Naive thymus-derived CD8-positive, alpha-beta T cell (primary cell): Measurements from ENCODE around the gene KRCC1. TPM values are rescaled to one million over a fixed set of nuclear protein-coding genes. Genes with fewer than 3 reads are reported as not detected.
A peak's percentile ranks its signal among the peaks of the same experiment; 100 is the strongest.

Experiments used
- ATAC-seq, 2 donors: fragments of 150-1000 bp; cut with Tn5 transposase in 1 of 2; sonication (Bioruptor Pico), chemical (Tn5 transposase) in 1 of 2; 1 replicate in 1 of 2; 2 replicates in 1 of 2; pipeline ENCODE4 v1.10.0; 2021; ENCODE audit warnings: mild to moderate bottlenecking in 2 of 2, moderate library complexity in 2 of 2
- POLR2A ChIA-PET: fragments of 350-600 bp; sonication (Branson Sonifier 250); formaldehyde crosslinking; loops from one replicate; lab custom pipeline; 2021; ENCODE audit warnings: antibody characterized with exemption; lab: Charles Lee
- DNase-seq, 10 donors: peaks; one replicate each; pipeline versions ENCODE4 v3.0.0 to v3.0.0-alpha.2; 2020 to 2022
- H3K27ac Mint-ChIP-seq, 10 donors: one replicate each; pipeline ENCODE4 v1.8.0; 2020 to 2022; ENCODE audit warnings: mild to moderate bottlenecking in 10 of 10, mixed read lengths in 10 of 10, moderate library complexity in 4 of 10, inconsistent platforms in 1 of 10
- H3K27me3 Mint-ChIP-seq, 5 donors: one replicate each; pipeline ENCODE4 v1.8.0; 2021 to 2022; ENCODE audit warnings: mixed read lengths in 5 of 5
- H3K36me3 Mint-ChIP-seq, 3 donors: one replicate each; pipeline ENCODE4 v1.8.0; 2020 to 2022; ENCODE audit warnings: mixed read lengths in 3 of 3, mild to moderate bottlenecking in 2 of 3, inconsistent platforms in 1 of 3
- H3K4me1 Mint-ChIP-seq, 4 donors: one replicate each; pipeline ENCODE4 v1.8.0; 2021 to 2022; ENCODE audit warnings: mixed read lengths in 4 of 4
- H3K4me3 Mint-ChIP-seq, 10 donors: one replicate each; pipeline ENCODE4 v1.8.0; 2020 to 2022; ENCODE audit warnings: mild to moderate bottlenecking in 10 of 10, mixed read lengths in 10 of 10, moderate library complexity in 6 of 10, inconsistent platforms in 1 of 10
- H3K9me3 Mint-ChIP-seq, 9 donors: one replicate each; pipeline ENCODE4 v1.8.0; 2020 to 2022; ENCODE audit warnings: mixed read lengths in 9 of 9, mild to moderate bottlenecking in 3 of 9, inconsistent platforms in 1 of 9, moderate library complexity in 1 of 9
- polyA plus RNA-seq, 3 donors: library from polyadenylated mRNA; unstranded; fragments of 300-500 nt; fragmentation: Illumina TruSeq; gene quantifications; one replicate each; pipeline ENCODE4 v1.2.3, GENCODE V29; 2021
- total RNA-seq, 8 experiments: library from RNA in 2 of 8; stranded (reverse) in 2 of 8; gene quantifications; one replicate each; pipeline ENCODE4 v1.2.3 and lab custom pipeline; 2021 to 2026

KRCC1 gene
- total RNA-seq (10 to 100 TPM; 26.9 to 29.4 TPM), polyA plus RNA-seq (10 to 100 TPM; 23.4 to 26.2 (median 25.3) TPM), total RNA-seq (lab: John Stamatoyannopoulos, UW) (7.9 to 43.1 (median 18.2) reads per million in 6 experiments)

DNA sequence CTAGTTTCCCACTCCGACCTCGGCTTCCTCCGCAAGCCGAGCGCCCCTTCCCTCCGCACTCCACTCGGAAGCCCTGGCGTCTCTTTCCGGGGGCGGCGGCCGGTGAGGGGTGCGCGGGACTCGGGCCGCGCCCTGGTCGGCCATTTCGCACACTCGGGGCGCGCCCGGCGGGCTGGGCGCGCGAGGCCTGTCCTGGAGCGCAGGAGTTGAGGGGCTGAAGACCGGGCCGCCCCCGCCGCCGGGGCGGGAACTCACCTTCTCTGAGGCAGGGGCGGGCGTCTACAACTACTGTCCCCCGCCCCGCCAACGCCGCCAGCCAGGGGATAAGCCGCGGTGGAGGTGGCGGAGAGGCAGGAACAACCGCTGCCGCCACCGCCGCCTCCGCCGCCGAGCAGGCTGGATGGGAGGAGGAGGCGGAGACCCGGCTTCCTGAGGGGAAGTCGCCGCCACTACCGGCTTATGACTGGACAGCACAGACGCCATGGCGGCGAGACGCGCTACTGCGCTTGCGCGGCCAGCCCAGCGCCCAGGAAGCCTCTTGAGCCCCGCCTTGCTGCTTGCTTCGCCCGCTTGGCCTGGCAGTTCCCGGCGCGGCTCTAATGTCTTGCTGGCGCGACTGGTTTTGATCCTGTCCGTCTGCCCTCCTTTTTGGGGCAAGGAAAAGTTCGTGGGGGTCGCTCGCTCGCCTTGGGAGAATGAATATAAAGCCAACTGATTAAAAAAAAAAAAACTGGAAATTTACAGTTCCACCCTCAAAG, at the start of gene KRCC1:
TSS of gene KRCC1 (minus strand) at position 413 of the 758 bp plus-strand sequence. CDS start 27,220 bp downstream, outside the sequence.
- peak within 1 kb of the TSS; percentile 94 to 100 (median 98) for H3K27ac Mint-ChIP-seq
- no peaks in the 10 kb centered on the region for H3K27me3 Mint-ChIP-seq
- POLR2A ChIA-PET, result interaction anchor here (1.2 kb wide), 1 partner anchor 39 kb away, joined by 5 read pairs; the partner anchor contains the start of gene RNU2-63P
- no peaks in the 10 kb centered on the region for H3K9me3 Mint-ChIP-seq
- DNase-seq (peak; percentile 89 to 96 (median 92)), ATAC-seq (peak; percentile 92 to 94)
- H3K36me3 Mint-ChIP-seq, result peaks cover 0 to 10% (median 4%) of the 10 kb centered on the region in 3 donors
- H3K4me1 Mint-ChIP-seq, result peaks cover 30 to 62% (median 53%) of the 10 kb centered on the region in 4 donors
- H3K4me3 Mint-ChIP-seq, result peak within 1 kb of the TSS; percentile 85 to 97 (median 96)

DNA sequence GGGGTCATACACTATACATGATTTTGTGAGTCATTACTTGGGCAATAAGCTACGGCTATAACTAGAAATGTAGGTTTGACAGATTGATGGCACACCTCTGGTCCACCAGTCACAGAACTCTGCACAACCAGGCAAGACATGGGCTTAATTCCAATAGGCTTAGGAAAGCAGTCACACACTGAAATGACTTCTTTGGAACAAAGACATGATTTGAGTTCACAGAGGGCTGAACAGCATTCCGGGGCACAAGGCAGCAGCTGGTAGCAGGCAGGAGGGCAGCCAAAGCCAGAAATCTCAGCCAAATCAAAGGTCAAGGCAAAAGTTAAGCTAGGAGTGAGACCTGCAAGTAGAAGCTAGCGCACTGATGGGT, 44.9 kb upstream of the KRCC1 start:
- H3K27ac Mint-ChIP-seq, result no peak overlapping the region
- H3K4me1 Mint-ChIP-seq, result no peaks in the 10 kb centered on the region
- ATAC-seq (no peak), DNase-seq (no peak)
- POLR2A ChIA-PET, result no interaction called here
- no peak overlapping the region for H3K4me3 Mint-ChIP-seq
- no peaks in the 10 kb centered on the region for H3K9me3 Mint-ChIP-seq
- no peaks in the 10 kb centered on the region for H3K36me3 Mint-ChIP-seq
- peaks cover 0 to 7% (median 3%) of the 10 kb centered on the region in 5 donors for H3K27me3 Mint-ChIP-seq

DNA sequence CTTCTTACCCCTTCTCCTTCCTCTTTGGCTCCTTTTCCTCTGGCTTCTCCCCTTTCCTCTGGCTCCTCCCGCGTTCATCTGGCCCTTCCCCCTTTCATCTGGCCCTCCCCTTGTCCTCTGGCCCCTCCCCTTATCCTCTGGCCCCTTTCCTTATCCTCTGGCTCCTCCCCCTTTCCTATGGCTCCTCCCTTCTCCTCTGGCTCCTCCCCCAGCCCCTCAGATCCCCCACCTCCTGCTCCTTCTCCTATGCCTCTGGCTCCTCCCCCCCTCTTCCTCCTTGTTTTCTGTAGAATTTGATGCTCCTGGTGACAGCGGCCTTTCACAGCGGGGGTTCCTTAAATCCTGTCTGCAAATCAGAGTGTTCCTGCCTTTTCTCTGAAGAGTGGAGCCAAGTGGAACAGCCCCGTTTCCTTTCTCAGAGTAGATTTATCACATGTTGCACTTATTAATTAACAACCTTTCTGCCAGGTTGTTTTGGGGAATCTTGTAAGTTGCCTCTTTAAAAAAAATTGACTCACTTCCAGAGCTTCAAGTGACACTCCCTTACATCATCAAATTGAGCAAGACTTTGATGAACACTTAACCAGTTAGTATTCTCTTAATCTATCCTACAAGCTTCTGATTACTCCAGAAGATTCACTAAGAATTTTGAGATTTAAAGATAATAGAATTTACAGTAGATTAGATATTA, 44.4 kb upstream of the KRCC1 start:
- ATAC-seq, result no peak

DNA sequence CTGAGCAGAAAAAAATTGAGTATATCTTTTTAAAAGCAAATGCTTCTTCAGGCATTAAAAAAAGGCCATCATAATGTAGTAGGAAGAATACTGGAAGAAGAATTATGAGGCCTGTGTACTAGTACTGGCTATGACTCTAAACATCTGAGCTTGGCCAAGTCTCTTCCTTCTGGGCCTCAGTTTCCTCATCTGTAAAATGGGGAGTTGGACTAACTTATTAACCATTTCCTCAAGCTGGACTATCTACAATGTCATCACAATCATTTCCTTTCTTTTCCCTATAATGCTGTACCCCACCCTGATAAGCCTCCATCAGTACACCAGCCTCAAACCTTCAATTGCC, 42.9 kb upstream of the KRCC1 start:
- peaks cover 0 to 2% (median under 1%) of the 10 kb centered on the region in 4 donors for H3K4me1 Mint-ChIP-seq
- DNase-seq (no peak), ATAC-seq (no peak)
- H3K36me3 Mint-ChIP-seq, result no peaks in the 10 kb centered on the region
- H3K27ac Mint-ChIP-seq, result no peak overlapping the region
- POLR2A ChIA-PET, result no interaction called here
- peaks cover 0 to 6% (median 3%) of the 10 kb centered on the region in 5 donors for H3K27me3 Mint-ChIP-seq
- no peaks in the 10 kb centered on the region for H3K9me3 Mint-ChIP-seq
- no peak overlapping the region for H3K4me3 Mint-ChIP-seq

More for the DNA sequence above, 44.4 kb upstream of the KRCC1 start:
- Mint-ChIP-seq H3K27me3 (peaks cover 0 to 7% (median 3%) of the 10 kb centered on the region in 5 donors), H3K36me3 (no peaks in the 10 kb centered on the region), H3K4me3 (no peak overlapping the region), H3K4me1 (no peaks in the 10 kb centered on the region), H3K27ac (no peak overlapping the region), H3K9me3 (no peaks in the 10 kb centered on the region)
- DNase-seq, result no peak
- POLR2A ChIA-PET, result no interaction called here

DNA sequence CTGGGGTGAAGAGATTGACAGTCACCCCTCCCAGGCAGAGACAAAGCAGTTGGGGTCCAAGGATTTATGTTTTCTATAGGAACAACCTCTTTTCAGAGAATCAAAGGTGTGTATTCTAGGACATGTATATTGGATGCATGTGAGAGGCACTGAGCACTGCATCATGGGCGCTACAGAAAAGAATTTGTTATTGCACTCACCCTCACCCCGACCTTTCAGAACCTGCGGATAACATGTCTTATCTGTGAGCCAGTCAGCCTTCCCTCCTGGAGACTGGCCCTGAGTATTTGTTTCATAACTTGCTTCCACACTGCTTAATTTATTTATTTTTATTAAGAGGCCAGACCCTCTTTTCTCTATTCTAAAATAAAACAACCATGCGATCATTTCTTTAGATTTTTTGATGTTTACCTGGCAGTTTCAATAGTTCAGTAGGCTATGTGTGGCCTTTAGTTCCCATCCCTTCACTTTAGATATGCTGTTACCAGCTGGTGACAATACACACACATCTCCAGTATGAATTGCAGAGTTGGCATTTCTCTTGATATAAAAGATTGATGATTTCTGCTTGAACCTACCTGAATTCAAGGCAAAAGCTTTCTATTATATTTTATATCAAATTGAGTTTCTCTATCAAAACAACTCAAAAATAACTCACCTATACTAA, 42.4 kb upstream of the KRCC1 start:
- no peak for ATAC-seq
- no peak for DNase-seq
- no peaks in the 10 kb centered on the region for H3K9me3 Mint-ChIP-seq
- no peak overlapping the region for H3K27ac Mint-ChIP-seq
- H3K27me3 Mint-ChIP-seq, result peaks cover 0 to 6% (median 3%) of the 10 kb centered on the region in 5 donors
- H3K36me3 Mint-ChIP-seq, result no peaks in the 10 kb centered on the region
- H3K4me3 Mint-ChIP-seq, result no peak overlapping the region
- POLR2A ChIA-PET, result no interaction called here
- H3K4me1 Mint-ChIP-seq, result peaks cover 0 to 3% (median under 1%) of the 10 kb centered on the region in 4 donors

DNA sequence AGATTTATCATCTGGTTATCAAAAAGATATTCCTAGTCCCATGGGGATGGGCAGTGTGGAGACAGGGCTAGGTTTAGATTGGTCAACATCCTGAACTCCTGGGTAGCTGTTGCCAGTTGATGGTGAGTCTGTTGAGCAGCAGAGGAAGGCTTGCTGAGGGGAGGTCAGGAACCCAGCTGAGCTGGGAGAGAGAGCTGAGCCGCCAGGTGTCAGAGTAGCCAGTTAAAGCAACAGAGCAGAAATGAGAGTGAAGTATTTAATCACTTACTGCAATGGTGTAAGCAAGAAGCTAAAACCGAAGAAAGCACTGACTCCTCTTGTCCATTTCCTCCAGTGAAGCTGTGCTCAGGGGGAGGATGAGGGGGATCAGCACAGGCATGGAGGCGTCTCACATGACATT, 41.6 kb upstream of the KRCC1 start:
- Mint-ChIP-seq H3K27ac (peak overlapping the region in 1 of 10 donors; percentile 6), H3K4me1 (peaks cover 0 to 11% (median 2%) of the 10 kb centered on the region in 4 donors)

DNA sequence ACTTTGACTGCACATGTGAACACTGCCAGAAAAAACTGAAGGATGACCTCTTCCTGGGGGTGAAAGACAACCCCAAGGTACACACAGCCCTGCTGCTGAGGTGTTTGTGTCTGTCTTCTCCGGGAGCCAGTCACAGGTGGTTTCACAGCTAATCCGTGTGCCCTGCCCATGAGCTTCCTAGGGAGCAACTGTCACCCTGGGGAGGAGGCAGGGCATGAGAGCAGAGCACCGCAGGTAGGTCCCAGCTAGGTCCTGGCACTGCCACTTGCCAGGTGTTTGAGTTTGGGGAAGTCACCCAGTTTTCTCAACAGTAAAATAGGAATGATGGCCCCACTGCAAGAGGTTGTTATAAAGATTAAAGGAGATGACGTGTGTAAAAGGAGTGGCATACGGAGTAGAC, 41.1 kb upstream of the KRCC1 start:
- peaks cover 0 to 2% (median 0%) of the 10 kb centered on the region in 5 donors for H3K27me3 Mint-ChIP-seq
- H3K9me3 Mint-ChIP-seq, result no peaks in the 10 kb centered on the region
- H3K36me3 Mint-ChIP-seq, result no peaks in the 10 kb centered on the region
- POLR2A ChIA-PET, result no interaction called here
- H3K27ac Mint-ChIP-seq, result peak overlapping the region in 1 of 10 donors; percentile 6
- H3K4me3 Mint-ChIP-seq, result no peak overlapping the region
- peaks cover 0 to 16% (median 6%) of the 10 kb centered on the region in 4 donors for H3K4me1 Mint-ChIP-seq
- no peak for DNase-seq
- no peak for ATAC-seq

More for the DNA sequence above, 41.6 kb upstream of the KRCC1 start:
- H3K27me3 Mint-ChIP-seq, result peaks cover 0 to 2% (median 0%) of the 10 kb centered on the region in 5 donors
- DNase-seq (no peak), ATAC-seq (no peak)
- no peaks in the 10 kb centered on the region for H3K9me3 Mint-ChIP-seq
- H3K4me3 Mint-ChIP-seq, result no peak overlapping the region
- POLR2A ChIA-PET, result no interaction called here
- no peaks in the 10 kb centered on the region for H3K36me3 Mint-ChIP-seq

DNA sequence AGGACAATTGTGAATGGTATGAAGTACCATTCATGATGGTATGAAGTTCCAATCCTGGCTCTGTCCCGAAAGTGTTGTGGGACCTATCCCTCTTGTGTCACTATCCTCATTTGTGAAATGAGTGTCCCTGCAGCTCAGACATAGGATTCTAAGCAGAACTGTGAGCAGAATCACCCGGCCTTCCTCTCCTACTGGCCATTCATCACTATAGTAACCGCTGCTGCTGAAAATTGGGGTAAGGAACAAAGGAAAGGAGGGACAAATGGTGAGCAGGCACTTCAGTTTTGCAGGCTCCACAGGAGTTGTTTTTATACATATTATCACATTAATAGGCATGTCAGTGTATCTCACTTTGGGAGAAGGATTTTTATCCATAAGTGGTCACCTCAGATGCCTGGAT, 39.4 kb upstream of the KRCC1 start:
- Mint-ChIP-seq H3K27me3 (no peaks in the 10 kb centered on the region), H3K4me3 (no peak overlapping the region), H3K27ac (no peak overlapping the region), H3K9me3 (no peaks in the 10 kb centered on the region), H3K4me1 (peaks cover 16 to 32% (median 20%) of the 10 kb centered on the region in 4 donors), H3K36me3 (no peaks in the 10 kb centered on the region)
- DNase-seq (no peak), ATAC-seq (no peak)
- POLR2A ChIA-PET, result no interaction called here

DNA sequence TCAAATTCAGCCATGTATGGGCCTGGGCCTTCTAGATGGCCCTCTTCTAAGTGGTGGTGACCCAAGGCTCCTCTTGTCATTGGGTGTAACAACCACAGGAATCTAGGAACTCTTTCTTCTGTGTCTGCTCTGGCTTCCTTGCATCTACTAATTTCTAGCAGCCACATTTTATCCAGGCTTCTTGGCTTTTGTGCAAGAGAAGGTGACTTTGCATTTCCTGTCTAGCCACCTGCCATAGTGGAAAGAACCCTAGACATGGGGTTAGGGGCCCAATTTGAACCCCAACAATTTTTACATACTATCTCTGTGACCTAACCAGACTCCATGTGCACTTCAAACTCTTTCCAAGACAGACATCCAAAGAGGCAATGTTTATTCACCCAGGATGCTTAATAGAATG, 37.2 kb upstream of the KRCC1 start:
- no peak overlapping the region for H3K4me3 Mint-ChIP-seq
- ATAC-seq, result no peak
- no peaks in the 10 kb centered on the region for H3K36me3 Mint-ChIP-seq
- peak overlapping the region in 3 of 10 donors; percentile 19 to 80 (median 61) for H3K27ac Mint-ChIP-seq
- H3K9me3 Mint-ChIP-seq, result no peaks in the 10 kb centered on the region
- DNase-seq, result no peak
- peaks cover 19 to 46% (median 26%) of the 10 kb centered on the region in 4 donors for H3K4me1 Mint-ChIP-seq
- no peaks in the 10 kb centered on the region for H3K27me3 Mint-ChIP-seq
- POLR2A ChIA-PET, result interaction anchor here (0.6 kb wide), 1 partner anchor 17 kb away, joined by 3 read pairs; no protein-coding TSS in a partner anchor

DNA sequence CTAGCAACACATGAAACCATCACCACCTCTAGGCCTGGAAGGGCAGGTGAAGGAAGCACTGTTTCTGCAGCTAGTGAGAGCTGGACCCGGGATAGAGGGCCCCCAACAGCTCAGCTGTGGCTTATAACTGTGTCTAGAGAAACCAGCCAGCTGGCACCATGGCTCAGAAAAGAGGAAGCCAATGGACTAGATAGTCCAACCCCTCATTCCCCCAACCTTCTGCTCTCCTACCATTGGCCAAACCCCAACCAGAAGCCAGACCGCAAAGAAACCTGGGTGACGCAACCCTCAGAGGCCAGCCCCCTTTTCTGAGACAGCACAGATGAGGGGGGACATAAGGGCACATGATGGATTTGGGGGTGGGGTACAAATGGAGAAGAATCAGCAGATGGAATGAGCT, 36.4 kb upstream of the KRCC1 start:
- POLR2A ChIA-PET, result interaction anchor here (0.6 kb wide), 1 partner anchor 16 kb away, joined by 3 read pairs; no protein-coding TSS in a partner anchor
- Mint-ChIP-seq H3K27ac (peak overlapping the region in 6 of 10 donors; percentile 57 to 88 (median 78)), H3K9me3 (no peaks in the 10 kb centered on the region), H3K36me3 (no peaks in the 10 kb centered on the region), H3K4me1 (peaks cover 19 to 46% (median 26%) of the 10 kb centered on the region in 4 donors), H3K27me3 (no peaks in the 10 kb centered on the region), H3K4me3 (no peak overlapping the region)
- no peak for ATAC-seq
- no peak for DNase-seq

DNA sequence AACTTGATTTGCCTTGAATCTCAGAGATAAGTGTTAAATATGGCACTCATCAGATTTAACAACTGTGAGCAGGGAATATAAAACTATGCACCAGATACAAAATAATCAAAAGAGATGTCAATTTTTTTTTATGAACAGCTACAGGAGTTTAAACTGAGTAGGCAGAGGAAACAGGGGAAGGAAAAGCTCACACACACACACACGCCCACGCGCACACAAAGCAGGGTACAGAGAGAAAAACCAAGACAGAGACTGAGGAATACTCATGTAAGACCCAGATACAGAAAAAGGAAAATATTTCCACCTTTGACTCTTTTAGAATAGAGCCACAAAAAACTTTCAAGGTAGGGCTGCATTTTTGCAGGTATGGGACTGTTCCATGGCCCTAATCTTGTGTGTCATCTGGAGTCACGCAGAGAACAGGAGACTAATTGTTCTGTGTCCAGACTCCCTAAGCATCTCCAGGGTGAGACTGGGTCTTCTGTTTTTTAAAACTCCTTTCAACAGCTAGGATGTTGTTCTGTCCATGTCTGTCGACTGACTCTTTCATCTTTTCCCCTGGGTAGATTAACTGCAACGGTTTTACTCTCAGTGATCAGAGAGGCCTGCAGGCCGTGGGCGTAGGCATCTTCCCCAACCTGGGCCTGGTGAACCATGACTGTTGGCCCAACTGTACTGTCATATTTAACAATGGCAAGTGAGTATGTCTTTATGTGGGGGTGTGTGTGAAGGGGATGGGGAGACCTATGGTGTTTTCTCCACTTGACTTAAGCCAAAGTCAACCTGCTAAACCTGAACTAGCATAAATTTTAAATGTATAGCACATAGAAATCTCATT, 35.1 kb upstream of the KRCC1 start:
- Mint-ChIP-seq H3K4me1 (peaks cover 21 to 46% (median 26%) of the 10 kb centered on the region in 4 donors), H3K27me3 (no peaks in the 10 kb centered on the region), H3K9me3 (no peaks in the 10 kb centered on the region), H3K27ac (peak overlapping the region; percentile 59 to 94 (median 86)), H3K36me3 (no peaks in the 10 kb centered on the region), H3K4me3 (peak overlapping the region in 9 of 10 donors; percentile 4 to 72 (median 41))
- peak in 4 of 10 donors; percentile 5 to 42 (median 32) for DNase-seq
- POLR2A ChIA-PET, result interaction anchor here (0.5 kb wide), 1 partner anchor 1508 kb away, joined by 3 read pairs; no protein-coding TSS in a partner anchor
- ATAC-seq, result peak; percentile 73 to 77
